AG10803 (cell line): ENCODE measurements around the gene SF3B3.

Source experiments
- DNase-seq: peaks from one replicate; pipeline ENCODE4 v3.0.0; 2010; ENCODE audit warnings: low read depth
- H3K4me3 ChIP-seq: 2 replicates; pipeline ENCODE4 v1.5.1; 2011; ENCODE audit warnings: mild to moderate bottlenecking, low read length, control low read depth
- CTCF ChIP-seq: conservative IDR thresholded peaks from 2 replicates; pipeline ENCODE4 v1.5.1; 2011; ENCODE audit warnings: mild to moderate bottlenecking, low read length, control low read depth, inconsistent platforms

SF3B3 gene

GRCh38 chr16:70523743-70524398 lies at the start of gene SF3B3:
Gene SF3B3 (plus strand): TSS chr16:70523816. CDS start chr16:70526657, 2,841 bp downstream.
- H3K4me3 ChIP-seq, result peak within 1 kb of the TSS; percentile 94
- DNase-seq, result no peak
- no peak for TF ChIP-seq CTCF

GRCh38 chr16:70474320-70475053 lies 49.1 kb upstream of the SF3B3 start:
- no peak for DNase-seq
- TF ChIP-seq CTCF, result no peak
- H3K4me3 ChIP-seq, result no peak overlapping the region

DNA sequence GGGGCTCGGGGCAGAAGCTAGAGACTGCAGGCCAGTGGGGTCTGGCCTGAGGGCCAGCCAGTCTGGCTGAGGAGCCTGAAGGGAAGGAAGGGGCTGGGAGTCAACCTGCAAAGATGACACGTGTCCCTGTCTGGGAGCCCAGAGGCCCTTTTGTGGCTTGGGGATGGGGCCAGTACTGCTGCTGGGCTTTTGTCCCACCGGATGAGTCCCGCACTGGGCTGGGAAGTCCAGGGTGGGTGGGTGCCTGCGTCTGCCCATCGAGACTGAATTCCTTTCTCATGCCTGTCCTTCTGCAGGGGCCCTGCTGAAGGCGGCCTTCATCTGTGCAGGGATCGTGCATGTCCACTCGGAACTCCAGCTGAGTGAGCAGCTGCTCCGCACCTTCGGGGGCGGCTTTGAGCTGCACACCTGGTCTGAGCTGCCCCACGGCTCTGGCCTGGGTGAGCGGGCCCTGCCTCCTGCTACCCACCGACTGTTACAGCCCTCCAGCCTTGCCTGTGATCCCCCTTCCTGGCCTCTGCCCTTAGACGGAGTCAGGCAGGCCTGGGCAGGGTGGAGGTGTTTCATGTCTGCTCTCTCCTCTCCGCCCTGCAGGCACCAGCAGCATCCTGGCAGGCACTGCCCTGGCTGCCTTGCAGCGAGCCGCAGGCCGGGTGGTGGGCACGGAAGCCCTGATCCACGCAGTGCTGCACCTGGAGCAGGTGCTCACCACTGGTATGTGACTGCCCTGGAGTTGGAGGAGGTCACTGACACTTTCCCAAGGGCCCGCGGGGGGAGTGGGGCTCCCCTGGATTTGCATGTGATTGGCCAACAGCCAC lies 48.4 kb upstream of the SF3B3 start:
- no peak for DNase-seq
- TF ChIP-seq CTCF, result no peak
- no peak overlapping the region for H3K4me3 ChIP-seq

- TF ChIP-seq CTCF, result no peak
- no peak overlapping the region for H3K4me3 ChIP-seq
- DNase-seq, result peak; percentile 77
Observed at GRCh38 chr16:70476272-70477020, 47.2 kb upstream of the SF3B3 start.

DNA sequence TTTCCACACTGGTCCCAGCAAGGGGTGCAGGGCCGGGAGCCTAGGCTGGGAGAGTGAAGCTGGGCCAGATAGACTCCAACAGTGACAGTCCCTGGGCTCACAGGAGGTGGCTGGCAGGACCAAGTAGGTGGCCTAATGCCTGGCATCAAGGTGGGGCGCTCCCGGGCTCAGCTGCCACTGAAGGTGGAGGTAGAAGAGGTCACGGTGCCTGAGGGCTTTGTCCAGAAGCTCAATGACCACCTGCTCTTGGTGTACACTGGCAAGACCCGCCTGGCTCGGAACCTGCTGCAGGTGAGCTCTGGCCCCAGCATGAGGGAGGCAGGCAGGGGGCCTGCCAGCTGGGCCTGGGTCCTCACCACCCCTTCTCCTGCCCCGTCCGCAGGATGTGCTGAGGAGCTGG lies 45.4 kb upstream of the SF3B3 start:
- H3K4me3 ChIP-seq, result no peak overlapping the region
- TF ChIP-seq CTCF, result no peak
- no peak for DNase-seq

GRCh38 chr16:70478912-70479341 lies 44.7 kb upstream of the SF3B3 start:
- DNase-seq, result peak; percentile 68
- TF ChIP-seq CTCF, result no peak
- H3K4me3 ChIP-seq, result no peak overlapping the region
